Fibroblast of lung (primary cell): Measurements from ENCODE around the gene TCHP.

Source experiments
- CTCF ChIP-seq, 2 donors: IDR thresholded peaks in 1 of 2; conservative IDR thresholded peaks in 1 of 2; 1 replicate in 1 of 2; 2 replicates in 1 of 2; pipeline ENCODE4 v1.5.1; 2011 to 2012; ENCODE audit warnings: low read length in 2 of 2, control low read depth in 1 of 2, inconsistent platforms in 1 of 2, low read depth in 1 of 2, mild to moderate bottlenecking in 1 of 2
- EZH2 ChIP-seq: IDR thresholded peaks from 2 replicates; pipeline ENCODE4 v1.5.1; 2012; ENCODE audit warnings: low read length, control low read depth, mild to moderate bottlenecking; ENCODE audit errors: missing control alignments

DNA sequence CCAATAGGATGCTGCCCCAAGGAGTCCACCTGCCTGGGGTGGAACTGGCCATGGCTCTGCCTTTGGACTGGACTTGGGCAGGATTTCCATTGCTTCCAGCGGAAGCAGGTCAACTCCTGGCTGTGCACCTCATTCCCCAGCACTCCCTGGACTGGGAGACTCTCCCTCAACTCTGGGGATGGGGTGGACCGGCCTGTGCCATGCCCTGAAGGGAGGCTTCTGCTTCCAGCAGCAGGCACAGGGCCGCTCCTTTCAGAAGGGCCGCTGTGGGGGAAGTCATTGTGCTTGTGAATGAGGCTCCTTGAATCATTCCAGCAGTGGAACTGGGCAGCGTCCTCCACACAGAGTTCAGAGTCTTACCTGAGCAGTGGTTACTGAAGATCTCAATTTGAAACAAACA lies 23.0 kb downstream of the TCHP start:
- no peak for TF ChIP-seq CTCF (conservative IDR thresholded peaks at IDR 0.05 in 1 of 2, IDR thresholded peaks at IDR 0.05 in 1 of 2; ENCODE audit: low read depth in 1 of 2, low read length in 2 of 2)
- TF ChIP-seq EZH2 = no peak
